ENCODE measurements around the gene LASP1NB.
"Not testable (repeated sequence)": the region's sequence is repeated elsewhere in the genome, so short reads cannot be mapped to it uniquely, and the experiment has no call there.

The LASP1NB gene

GRCh38 chr17:38967290-38967738 lies 41.9 kb downstream of the LASP1NB start, which contains the start of gene FBXO47:
Gene FBXO47 (minus strand): TSS chr17:38967403. CDS start chr17:38963025, 4,378 bp downstream.
- peak; percentile 89 for DNase-seq (ENCODE audit: low spot score)

GRCh38 chr17:38969281-38969680 lies 43.9 kb downstream of the LASP1NB start:
- DNase-seq (ENCODE audit: low spot score) = no peak

- DNase-seq (ENCODE audit: low spot score) = no peak
Observed at GRCh38 chr17:38970128-38970527, 44.7 kb downstream of the LASP1NB start.

- DNase-seq (ENCODE audit: low spot score) = no peak
Observed at GRCh38 chr17:38970804-38971203, 45.4 kb downstream of the LASP1NB start.

- DNase-seq (ENCODE audit: low spot score) = not testable (repeated sequence)
Observed at GRCh38 chr17:38976187-38976551, 50.8 kb downstream of the LASP1NB start.

- DNase-seq (ENCODE audit: low spot score) = no peak
Observed at GRCh38 chr17:38978180-38978579, 52.8 kb downstream of the LASP1NB start.
